ENCODE results near the gene HDAC4.

The HDAC4 gene

DNA sequence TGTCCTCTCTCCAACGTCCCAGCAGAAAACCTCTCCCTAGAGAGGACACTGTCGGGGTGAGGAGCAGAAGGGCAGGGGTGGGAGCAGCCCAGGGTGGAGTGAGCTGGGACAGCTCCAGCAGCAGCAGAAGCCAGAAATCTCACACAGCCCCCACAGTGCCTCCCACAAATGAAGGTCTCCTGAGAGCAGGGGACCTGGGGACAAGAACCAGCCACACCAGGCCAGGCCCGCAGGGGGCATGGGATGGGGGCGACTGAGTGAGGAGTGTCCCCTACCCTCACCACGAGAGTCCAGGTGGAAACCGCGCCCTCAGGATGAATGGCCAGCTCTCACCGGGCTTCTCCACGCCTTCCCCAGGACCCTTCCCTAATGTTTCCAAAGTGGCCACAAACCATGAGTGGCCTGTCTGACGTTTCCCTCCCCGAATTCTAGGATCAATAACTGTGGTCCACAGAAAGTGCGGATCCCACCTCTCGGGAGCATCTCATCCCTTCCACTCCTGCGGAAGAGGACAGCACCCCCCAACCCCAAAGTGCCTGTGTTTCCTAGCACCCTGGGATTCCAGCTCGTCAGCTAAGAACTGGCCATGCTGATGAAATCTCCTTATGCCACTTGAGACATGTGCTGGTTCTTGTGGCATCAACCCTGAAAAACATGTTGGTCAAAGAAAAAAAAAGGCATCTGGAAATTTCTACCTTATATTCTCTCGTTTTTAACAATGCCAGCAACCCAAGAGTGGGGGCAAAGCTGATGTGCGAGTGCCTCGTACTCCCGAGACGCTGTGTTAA is 121.1 kb downstream of the HDAC4 start:
- no peaks in the 10 kb centered on the region for H3K9me3 ChIP-seq (ENCODE audit: control insufficient read depth, low read length)
- no peak overlapping the region for H3K4me3 ChIP-seq (ENCODE audit: insufficient read depth, low read depth, low read length, poor library complexity, severe bottlenecking)
- H3K36me3 ChIP-seq (ENCODE audit: control insufficient read depth, insufficient read depth, low read length) = no peaks in the 10 kb centered on the region
- DNase-seq = no peak
- no peak overlapping the region for H3K27ac ChIP-seq (ENCODE audit: insufficient read depth, low read length, poor library complexity, severe bottlenecking)
- H3K27me3 ChIP-seq (replicated peaks; ENCODE audit: control insufficient read depth, insufficient read depth, low read length, poor library complexity, severe bottlenecking) = no peaks in the 10 kb centered on the region
- H3K4me1 ChIP-seq (ENCODE audit: control insufficient read depth, insufficient read depth, low read length, poor library complexity, severe bottlenecking) = peaks cover 14% of the 10 kb centered on the region

DNA sequence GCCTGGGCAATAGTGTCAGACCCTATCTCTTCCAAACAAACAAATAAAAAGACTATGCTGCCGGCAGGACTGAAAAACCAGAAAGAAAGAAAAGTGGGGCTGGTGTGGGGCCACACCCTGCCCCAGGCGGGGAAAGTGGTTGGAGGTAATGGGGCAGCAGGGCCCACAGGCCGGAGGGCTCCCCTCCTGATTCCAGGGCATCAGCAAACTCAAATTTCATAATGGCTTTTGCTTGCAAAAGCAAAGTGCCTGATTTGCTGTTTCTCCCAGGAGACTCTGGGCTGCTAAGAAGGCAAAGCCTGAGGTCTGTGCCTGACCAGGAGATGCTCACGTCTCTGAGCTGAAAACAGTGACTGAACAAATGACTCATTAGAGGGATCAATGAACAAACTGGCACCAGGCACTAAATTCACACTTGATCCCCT is 121.9 kb downstream of the HDAC4 start:
- no peak overlapping the region for H3K27ac ChIP-seq (ENCODE audit: insufficient read depth, low read length, poor library complexity, severe bottlenecking)
- no peaks in the 10 kb centered on the region for H3K27me3 ChIP-seq (replicated peaks; ENCODE audit: control insufficient read depth, insufficient read depth, low read length, poor library complexity, severe bottlenecking)
- DNase-seq = no peak
- no peaks in the 10 kb centered on the region for H3K36me3 ChIP-seq (ENCODE audit: control insufficient read depth, insufficient read depth, low read length)
- no peaks in the 10 kb centered on the region for H3K9me3 ChIP-seq (ENCODE audit: control insufficient read depth, low read length)
- peaks cover 16% of the 10 kb centered on the region for H3K4me1 ChIP-seq (ENCODE audit: control insufficient read depth, insufficient read depth, low read length, poor library complexity, severe bottlenecking)
- H3K4me3 ChIP-seq (ENCODE audit: insufficient read depth, low read depth, low read length, poor library complexity, severe bottlenecking) = no peak overlapping the region

DNA sequence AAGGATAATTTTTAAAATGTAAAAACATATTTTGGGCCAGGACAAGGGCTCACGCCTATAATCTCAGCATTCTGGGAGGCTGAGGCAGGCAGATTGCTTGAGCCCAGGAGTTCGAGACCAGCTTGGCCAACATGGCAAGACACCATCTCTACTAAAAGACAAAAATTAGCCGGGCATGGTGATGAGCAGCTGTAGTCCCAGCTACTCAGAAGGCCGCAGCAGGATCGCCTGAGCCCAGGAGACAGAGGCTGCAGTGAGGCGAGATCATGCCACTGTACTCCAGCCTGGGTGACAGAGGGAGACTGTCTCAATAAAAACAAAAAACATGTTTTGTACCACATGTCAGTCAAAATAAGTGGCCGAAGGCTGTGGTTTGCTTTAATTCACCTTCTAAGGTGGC is 122.5 kb downstream of the HDAC4 start:
- Histone ChIP-seq H3K27ac (ENCODE audit: insufficient read depth, low read length, poor library complexity, severe bottlenecking) (no peak overlapping the region), H3K4me1 (ENCODE audit: control insufficient read depth, insufficient read depth, low read length, poor library complexity, severe bottlenecking) (peaks cover 16% of the 10 kb centered on the region), H3K9me3 (ENCODE audit: control insufficient read depth, low read length) (no peaks in the 10 kb centered on the region), H3K27me3 (replicated peaks; ENCODE audit: control insufficient read depth, insufficient read depth, low read length, poor library complexity, severe bottlenecking) (no peaks in the 10 kb centered on the region), H3K36me3 (ENCODE audit: control insufficient read depth, insufficient read depth, low read length) (no peaks in the 10 kb centered on the region), H3K4me3 (ENCODE audit: insufficient read depth, low read depth, low read length, poor library complexity, severe bottlenecking) (no peak overlapping the region)
- DNase-seq = no peak

DNA sequence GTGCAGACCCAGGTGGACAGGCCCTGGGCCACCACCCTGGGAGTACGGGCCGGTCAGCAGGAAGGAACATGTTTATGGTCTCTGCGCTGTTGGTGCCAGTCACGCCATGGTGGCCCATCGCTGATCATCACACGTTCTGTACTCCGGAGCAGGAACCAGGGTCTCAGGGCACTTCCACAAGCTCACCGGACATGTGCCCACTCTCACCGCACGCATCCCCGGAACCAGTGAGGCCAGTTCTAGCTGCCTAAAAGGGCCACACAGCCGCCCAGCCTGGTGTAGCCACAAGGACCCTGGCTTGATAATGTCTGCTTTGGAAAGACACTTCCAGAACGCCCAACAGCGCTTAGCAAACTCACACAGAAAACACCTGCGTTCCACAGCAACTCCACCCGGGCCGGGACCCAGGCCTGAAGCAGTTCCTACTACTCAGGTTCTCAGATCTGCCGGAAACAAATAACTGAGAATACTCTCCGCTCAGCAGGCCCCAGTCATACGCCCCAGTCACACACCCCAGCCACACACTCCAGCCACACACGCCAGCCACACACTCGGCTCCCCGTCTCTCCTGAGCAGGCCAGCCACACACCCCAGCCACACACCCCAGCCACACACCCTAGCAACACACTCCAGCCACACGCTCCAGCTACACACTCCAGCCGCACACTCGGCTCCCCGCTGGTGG is 123.3 kb downstream of the HDAC4 start:
- Histone ChIP-seq H3K27me3 (replicated peaks; ENCODE audit: control insufficient read depth, insufficient read depth, low read length, poor library complexity, severe bottlenecking) (no peaks in the 10 kb centered on the region), H3K36me3 (ENCODE audit: control insufficient read depth, insufficient read depth, low read length) (no peaks in the 10 kb centered on the region), H3K27ac (ENCODE audit: insufficient read depth, low read length, poor library complexity, severe bottlenecking) (no peak overlapping the region), H3K4me1 (ENCODE audit: control insufficient read depth, insufficient read depth, low read length, poor library complexity, severe bottlenecking) (peaks cover 16% of the 10 kb centered on the region), H3K4me3 (ENCODE audit: insufficient read depth, low read depth, low read length, poor library complexity, severe bottlenecking) (no peak overlapping the region), H3K9me3 (ENCODE audit: control insufficient read depth, low read length) (no peaks in the 10 kb centered on the region)
- DNase-seq = no peak

DNA sequence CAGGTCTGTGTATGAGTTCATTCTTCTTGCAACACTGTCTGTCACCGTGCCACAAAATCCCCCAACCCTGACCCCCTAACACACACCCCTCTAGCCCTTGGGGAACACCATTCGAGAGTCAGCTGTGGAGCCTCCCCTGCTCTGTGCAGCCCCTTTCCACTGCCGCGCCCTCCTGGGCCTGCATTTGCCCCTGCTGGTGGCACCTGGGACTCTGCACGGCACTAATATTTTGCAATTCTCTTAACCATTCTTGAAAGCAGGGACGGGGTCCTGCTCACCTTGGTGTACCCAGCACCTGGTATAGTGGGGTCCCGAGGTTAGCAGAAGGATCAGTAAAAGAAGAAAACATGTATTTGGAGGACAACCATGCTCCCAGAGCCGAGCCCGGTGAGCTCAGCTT is 124.0 kb downstream of the HDAC4 start:
- Histone ChIP-seq H3K9me3 (ENCODE audit: control insufficient read depth, low read length) (no peaks in the 10 kb centered on the region), H3K36me3 (ENCODE audit: control insufficient read depth, insufficient read depth, low read length) (no peaks in the 10 kb centered on the region), H3K27me3 (replicated peaks; ENCODE audit: control insufficient read depth, insufficient read depth, low read length, poor library complexity, severe bottlenecking) (no peaks in the 10 kb centered on the region), H3K27ac (ENCODE audit: insufficient read depth, low read length, poor library complexity, severe bottlenecking) (no peak overlapping the region), H3K4me1 (ENCODE audit: control insufficient read depth, insufficient read depth, low read length, poor library complexity, severe bottlenecking) (peaks cover 16% of the 10 kb centered on the region), H3K4me3 (ENCODE audit: insufficient read depth, low read depth, low read length, poor library complexity, severe bottlenecking) (no peak overlapping the region)
- DNase-seq = no peak

- H3K9me3 ChIP-seq (ENCODE audit: control insufficient read depth, low read length) = no peaks in the 10 kb centered on the region
- H3K27me3 ChIP-seq (replicated peaks; ENCODE audit: control insufficient read depth, insufficient read depth, low read length, poor library complexity, severe bottlenecking) = no peaks in the 10 kb centered on the region
- H3K4me1 ChIP-seq (ENCODE audit: control insufficient read depth, insufficient read depth, low read length, poor library complexity, severe bottlenecking) = peaks cover 16% of the 10 kb centered on the region
- peak overlapping the region; percentile 54 for H3K4me3 ChIP-seq (ENCODE audit: insufficient read depth, low read depth, low read length, poor library complexity, severe bottlenecking)
- DNase-seq = no peak
- no peaks in the 10 kb centered on the region for H3K36me3 ChIP-seq (ENCODE audit: control insufficient read depth, insufficient read depth, low read length)
- peak overlapping the region; percentile 67 for H3K27ac ChIP-seq (ENCODE audit: insufficient read depth, low read length, poor library complexity, severe bottlenecking)
Observed at GRCh38 chr2:239275847-239276831, 124.7 kb downstream of the HDAC4 start.

- Histone ChIP-seq H3K9me3 (ENCODE audit: control insufficient read depth, low read length) (no peaks in the 10 kb centered on the region), H3K27ac (ENCODE audit: insufficient read depth, low read length, poor library complexity, severe bottlenecking) (peak overlapping the region; percentile 67), H3K27me3 (replicated peaks; ENCODE audit: control insufficient read depth, insufficient read depth, low read length, poor library complexity, severe bottlenecking) (no peaks in the 10 kb centered on the region), H3K4me3 (ENCODE audit: insufficient read depth, low read depth, low read length, poor library complexity, severe bottlenecking) (peak overlapping the region; percentile 54), H3K36me3 (ENCODE audit: control insufficient read depth, insufficient read depth, low read length) (no peaks in the 10 kb centered on the region), H3K4me1 (ENCODE audit: control insufficient read depth, insufficient read depth, low read length, poor library complexity, severe bottlenecking) (peaks cover 16% of the 10 kb centered on the region)
- DNase-seq = peak; percentile 74 to 80 (median 78)
Observed at GRCh38 chr2:239275044-239275685, 125.7 kb downstream of the HDAC4 start.

- DNase-seq = peak in 2 of 3 donors; percentile 25 to 32
- Histone ChIP-seq H3K4me3 (ENCODE audit: insufficient read depth, low read depth, low read length, poor library complexity, severe bottlenecking) (peak overlapping the region; percentile 54), H3K4me1 (ENCODE audit: control insufficient read depth, insufficient read depth, low read length, poor library complexity, severe bottlenecking) (peaks cover 19% of the 10 kb centered on the region)
Observed at GRCh38 chr2:239274391-239275043, 126.3 kb downstream of the HDAC4 start.

More at GRCh38 chr2:239274391-239275043, 126.3 kb downstream of the HDAC4 start:
- H3K27me3 ChIP-seq (replicated peaks; ENCODE audit: control insufficient read depth, insufficient read depth, low read length, poor library complexity, severe bottlenecking) = no peaks in the 10 kb centered on the region
- no peaks in the 10 kb centered on the region for H3K9me3 ChIP-seq (ENCODE audit: control insufficient read depth, low read length)
- peak overlapping the region; percentile 67 for H3K27ac ChIP-seq (ENCODE audit: insufficient read depth, low read length, poor library complexity, severe bottlenecking)
- H3K36me3 ChIP-seq (ENCODE audit: control insufficient read depth, insufficient read depth, low read length) = no peaks in the 10 kb centered on the region
